Left colon (tissue), 2 donors: ENCODE measurements around the gene GIGYF2. TPM values are rescaled to one million over a fixed set of nuclear protein-coding genes. Genes with fewer than 3 reads are reported as not detected.
"Not testable (repeated sequence)": the region's sequence is repeated elsewhere in the genome, so short reads cannot be mapped to it uniquely, and the experiment has no call there.

Experiments
- ATAC-seq: fragments of 200-7000 bp; cut with Tn5 transposase; one replicate; pipeline ENCODE4 v1.9.1; 2020; ENCODE audit warnings: mild to moderate bottlenecking, moderate library complexity
- DNase-seq, 2 donors: peaks; one replicate each; pipeline ENCODE4 v3.0.0-alpha.2; 2020
- intact Hi-C, 2 donors: fragments of 100-400 bp; cut with DNase I in 1 of 2; cut with micrococcal nuclease in 1 of 2; formaldehyde crosslinking; loops; one replicate each; pipeline versions ENCODE4 v1.11.2 to v1.14.0; 2022; cut with DNase I, micrococcal nuclease
- total RNA-seq, 2 donors: library from RNA; stranded (reverse); fragmentation: NEBNext Ultra II Directional; extraction: Animal tissue kit (Norgen Biotek cat#: 25700); gene quantifications; one replicate each; pipeline ENCODE4 v1.2.1, GENCODE V29; 2021
- donor health status: DM: no; HTN: no; CAD: no.
- donor health status: DM: yes; HTN: yes; CAD: no.

Gene GIGYF2
- total RNA-seq, 2 donors from 2014 or later, result 55.4 to 66.3 TPM

DNA sequence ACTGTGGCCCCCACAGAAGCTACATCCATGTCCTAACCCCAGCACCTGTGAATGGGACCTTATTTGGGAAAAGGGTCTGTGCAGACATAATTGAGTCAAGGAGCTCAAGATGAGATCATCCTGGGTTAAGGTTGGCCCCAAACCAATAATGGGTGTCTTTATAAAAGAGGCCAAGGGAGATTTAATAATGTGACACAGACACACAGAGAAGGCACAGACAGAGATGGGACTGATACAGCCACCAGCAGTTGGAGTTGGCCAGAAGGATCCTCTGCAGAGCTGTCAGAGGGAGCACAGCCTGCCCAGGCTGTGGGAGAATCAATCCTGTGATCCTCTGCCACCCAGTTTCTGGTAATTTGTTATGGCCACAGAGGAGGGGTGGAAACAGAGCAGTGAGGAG is 199.0 kb downstream of the GIGYF2 start:
- DNase-seq, result no peak
- ATAC-seq, result no peak
- intact Hi-C loops, result no loop called here

DNA sequence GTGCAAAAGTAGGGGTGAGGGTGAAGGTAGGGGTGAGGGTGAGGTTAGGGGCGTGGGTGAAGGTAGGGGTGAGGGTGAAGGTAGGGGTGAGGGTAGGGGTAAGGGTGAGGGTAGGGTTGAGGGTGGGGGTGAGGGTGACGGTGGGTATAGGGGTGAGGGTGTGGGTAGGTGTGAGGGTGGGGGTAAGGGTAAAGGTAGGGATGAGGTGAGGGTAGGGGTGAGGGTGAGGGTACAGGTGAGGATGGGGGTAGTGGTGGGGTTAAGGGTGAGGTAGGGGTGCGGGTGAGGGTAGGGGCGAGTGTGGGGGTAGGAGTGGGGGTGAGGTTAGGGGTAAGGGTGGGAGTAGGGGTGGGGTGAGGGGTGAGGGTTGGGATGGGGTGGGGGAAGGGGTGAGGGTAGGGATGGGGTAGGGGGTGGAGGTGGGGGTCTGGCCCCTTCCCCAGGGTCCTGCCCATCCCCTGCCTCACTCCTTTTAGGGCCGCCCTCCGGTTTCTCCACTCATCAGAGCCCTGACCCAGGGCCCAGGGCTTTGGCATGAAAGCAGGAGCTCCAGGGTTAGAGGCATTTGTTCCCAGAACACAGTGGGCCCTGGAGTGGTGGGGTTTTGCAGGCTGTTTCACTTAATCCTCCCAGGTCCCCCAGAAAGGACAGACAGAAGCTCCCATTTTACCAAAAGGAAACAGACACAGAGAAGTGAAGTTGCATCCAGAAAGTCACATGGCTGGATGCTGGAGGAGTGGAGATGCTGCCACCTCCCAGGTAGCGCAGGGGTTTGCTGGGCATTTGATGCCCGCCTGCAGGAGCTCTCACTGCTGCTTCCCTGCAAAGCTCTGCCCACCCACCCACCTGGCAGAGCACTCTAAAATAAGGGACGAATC is 199.8 kb downstream of the GIGYF2 start:
- intact Hi-C loops, result no loop called here
- ATAC-seq (no peak), DNase-seq (no peak)

DNA sequence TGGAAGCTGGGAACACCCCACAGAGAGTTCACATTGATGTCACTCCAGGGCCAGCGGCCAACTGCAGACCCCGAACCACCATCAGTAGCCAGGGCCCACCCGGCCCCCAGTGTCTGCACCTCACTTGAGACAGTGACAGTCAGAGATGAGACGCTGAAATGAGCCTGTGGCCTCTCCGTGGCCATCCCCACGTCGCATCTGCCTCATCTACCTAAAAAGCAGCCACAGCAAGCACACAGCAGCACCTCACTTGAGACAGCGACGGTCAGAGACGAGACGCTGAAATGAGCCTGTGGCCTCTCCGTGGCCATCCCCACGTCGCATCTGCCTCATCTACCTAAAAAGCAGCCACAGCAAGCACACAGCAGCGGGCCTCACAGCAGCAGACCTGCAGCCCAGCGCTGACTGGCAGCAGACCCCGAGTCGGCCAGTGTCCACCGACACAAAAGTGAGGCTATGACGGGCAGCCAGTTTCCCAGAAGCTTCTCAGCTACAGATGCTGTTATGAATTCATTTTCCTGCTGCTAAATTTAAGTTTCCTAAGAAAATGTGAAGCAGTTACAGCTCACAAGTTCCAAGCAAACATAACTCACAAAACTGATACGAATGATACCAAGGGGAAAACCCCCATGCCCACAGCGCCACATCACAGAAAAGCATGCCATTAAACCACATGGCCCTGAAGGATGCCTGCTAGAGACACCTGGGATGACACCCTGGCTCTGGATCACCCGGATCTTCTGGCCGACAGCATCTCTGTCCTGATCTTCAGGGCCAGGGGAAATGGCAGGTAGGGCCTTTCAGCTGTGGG is 200.7 kb downstream of the GIGYF2 start:
- DNase-seq, result no peak
- intact Hi-C loops, result no loop called here

DNA sequence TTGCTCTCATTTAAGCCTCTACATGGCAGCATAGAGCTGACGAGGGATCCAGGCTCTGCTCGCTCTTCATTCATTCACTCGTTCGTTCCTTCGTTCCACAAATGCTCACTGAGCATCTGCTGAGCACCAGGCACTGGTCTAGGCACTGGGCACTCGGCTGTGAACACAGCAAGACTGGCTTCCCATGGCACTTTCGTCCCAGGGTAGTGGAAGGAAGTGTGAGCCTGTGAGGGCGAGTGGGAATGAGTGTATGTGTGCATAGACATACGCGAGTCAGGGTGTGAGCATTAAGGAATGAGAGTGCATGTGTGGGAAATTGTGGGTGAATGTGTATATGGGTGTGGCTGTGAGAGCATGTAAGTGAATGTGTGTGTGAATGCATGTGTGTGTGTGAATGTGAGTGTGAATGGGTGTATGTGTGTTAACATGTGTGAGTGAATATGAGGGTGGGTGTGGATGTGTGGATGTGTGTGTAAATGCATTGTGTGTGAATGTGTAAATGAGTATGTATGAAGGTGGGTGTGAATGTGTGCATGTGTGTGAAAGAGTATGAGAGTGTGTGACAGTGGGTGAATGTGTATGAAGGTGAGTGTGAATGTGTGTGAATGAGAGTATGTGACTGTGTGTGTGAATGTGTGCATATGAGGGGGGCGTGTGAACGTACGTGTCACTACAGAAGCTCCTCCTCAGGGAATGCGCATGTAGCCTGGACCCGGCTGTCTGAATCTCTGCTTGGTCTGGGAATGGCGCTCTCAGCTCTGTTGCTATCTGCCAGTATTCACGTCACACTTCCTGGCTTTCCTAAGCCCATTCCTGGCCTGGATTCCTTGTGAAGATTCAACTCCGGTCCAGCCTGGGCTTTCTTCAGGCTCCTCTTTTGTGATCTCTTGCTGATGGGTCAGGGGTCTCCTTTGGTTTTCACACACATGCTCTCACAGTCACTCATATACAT is 201.7 kb downstream of the GIGYF2 start:
- ATAC-seq (no peak), DNase-seq (no peak)
- intact Hi-C loops, result no loop called here

More for the DNA sequence above, 200.7 kb downstream of the GIGYF2 start:
- no peak for ATAC-seq

DNA sequence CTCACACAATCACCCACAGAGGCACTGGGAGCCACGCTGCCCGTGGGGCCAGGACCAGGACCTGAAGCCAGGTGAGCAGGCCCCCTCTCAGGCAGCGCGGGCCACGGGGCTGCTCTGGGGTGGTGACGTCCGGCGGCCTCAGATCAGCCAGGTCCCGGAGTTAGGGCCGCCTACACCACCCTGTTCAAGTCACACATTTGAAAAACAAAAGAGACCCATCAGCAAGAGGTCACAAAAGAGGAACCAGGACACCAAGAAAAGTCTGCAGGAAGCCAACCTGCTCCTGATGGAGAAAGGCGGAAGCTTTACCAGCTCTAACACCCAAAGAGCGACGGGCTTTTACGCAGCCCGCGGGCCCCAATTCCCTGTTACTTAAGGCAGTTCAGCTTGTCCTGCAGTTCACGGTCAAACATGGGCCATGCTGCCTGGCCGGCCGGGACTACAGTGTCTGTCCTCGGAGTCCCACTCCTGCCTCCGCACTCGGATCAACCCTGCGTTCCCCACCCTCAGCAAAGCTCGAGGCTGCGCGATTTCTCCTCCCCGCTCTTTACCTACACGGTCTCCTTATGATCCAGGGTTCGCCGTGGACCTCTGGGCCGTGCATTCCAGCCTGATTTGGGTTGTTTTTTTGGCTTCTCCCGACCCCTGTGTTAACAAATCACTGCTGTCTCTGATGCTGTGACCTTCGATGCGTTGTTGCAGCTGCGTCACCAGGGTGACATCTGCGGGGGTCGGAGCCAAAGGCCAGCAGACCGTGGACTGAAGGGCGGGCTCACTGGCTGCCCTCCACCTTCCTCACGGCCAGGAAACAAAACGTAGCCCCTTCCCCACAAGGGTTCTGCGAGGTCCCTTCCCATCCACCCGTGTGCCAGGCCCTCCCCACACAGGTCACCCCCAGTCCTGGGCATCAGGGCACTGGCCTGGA is 203.9 kb downstream of the GIGYF2 start:
- ATAC-seq (no peak), DNase-seq (no peak)
- intact Hi-C loops, result no loop called here

DNA sequence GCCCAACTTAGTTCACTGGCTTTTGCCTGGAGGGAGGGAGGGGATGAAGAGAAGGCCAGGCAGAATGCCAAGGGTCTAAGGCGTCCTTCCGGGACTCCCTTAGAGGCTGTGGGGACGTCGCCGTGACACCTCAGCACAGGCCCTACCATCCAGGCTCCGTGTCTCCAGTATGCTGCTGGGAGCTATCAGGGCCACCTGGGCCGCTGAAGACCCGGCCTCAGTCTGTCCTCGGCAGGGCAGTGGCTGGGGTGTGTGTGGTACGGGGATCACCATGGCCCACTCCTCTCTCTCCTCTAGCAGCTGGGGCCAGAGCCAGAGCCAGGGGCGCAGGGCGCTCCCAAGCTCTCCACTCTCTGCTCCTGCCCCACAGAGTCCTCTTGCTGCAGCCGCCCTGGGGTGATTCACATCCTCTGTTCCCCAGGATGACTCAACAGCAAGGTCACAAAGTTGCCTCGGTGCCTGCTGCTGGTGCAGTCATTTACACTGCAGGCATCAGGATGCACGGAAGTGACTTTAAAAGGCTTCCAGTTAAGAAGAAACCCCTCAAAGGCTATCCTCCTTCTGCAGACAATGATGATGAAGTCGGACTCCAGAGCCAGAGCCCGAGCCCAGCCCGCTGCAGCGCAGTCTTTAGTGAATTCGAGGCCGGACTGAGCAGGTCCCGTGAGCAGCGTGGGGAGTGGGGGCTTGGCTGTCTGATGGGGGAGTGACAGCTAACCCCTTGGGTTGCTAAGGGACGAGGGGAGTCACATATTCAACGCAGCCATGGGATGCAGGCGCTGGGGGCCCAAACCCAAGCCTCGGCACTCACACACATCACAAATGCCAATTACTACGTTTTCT is 204.8 kb downstream of the GIGYF2 start:
- ATAC-seq, result no peak
- intact Hi-C loops, result no loop called here

DNA sequence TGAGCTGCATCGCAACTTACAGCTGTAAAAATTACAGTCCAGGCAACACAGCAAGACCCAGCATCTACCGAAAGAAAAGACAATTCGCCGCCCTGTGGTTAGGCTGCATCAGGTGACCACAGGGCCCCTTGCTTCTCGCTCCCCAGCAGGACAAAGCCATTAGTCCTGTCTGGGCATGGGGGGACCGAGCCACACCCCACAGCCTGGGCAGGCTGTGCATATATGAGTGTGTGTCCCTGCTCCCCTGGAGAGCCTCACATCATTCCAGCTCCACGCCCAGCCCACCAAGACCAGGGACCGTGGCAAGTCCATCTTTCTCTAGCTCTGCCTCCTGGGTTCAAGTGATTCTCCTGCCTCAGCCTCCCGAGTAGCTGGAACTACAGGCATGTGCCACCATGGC is 206.9 kb downstream of the GIGYF2 start:
- DNase-seq (no peak), ATAC-seq (no peak)
- intact Hi-C loops, result no loop called here

More for the DNA sequence above, 204.8 kb downstream of the GIGYF2 start:
- DNase-seq, result no peak

DNA sequence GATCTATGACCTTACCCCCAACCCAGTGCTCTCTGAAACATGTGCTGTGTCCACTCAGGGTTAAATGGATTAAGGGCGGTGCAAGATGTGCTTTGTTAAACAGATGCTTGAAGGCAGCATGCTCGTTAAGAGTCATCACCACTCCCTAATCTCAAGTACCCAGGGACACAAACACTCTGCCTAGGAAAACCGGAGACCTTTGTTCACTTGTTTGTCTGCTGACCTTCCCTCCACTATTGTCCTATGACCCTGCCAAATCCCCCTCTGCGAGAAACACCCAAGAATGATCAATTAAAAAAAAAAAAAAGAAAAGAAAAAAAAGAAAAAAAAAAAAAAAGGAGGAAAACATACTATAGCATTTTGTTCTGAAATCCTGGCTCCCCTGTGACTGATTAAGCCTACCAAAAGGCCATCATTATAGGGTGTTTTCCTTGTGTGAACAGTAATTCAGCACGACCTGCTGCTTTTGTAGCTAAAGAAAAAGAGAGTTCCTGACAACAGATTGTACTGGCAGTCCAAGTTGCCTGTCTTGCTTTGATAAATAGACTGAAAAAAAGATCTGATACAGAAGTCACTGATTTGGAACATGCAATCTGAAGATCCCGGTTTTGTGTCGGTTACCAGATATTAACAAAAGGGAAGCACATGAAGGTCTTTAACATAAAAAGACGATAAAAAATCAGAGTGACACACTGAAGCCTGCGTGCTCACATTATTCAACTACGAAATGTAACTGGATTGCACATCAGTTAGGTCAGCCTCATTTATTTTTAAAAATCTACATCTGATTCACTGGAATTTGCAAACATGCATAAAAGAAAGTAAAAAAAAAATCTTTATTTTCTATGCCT is 210.0 kb downstream of the GIGYF2 start:
- ATAC-seq, intact Hi-C loops, DNase-seq: not testable (repeated sequence)

DNA sequence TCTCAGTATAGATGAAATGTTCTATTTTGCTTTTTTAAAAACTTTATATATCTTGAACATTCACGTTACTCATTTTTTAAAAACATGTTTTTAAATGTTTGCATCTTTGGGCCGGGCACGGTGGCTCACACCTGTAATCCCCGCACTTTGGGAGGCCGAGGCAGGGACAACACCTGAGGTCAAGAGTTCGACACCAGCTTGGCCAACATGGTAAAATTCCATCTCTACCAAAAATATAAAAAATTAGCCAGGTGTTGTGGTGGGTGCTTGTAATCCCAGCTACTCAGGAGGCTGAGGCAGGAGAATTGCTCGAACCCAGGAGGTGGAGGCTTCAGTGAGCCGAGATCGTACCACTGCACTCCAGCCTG is 210.6 kb downstream of the GIGYF2 start:
- DNase-seq, ATAC-seq, intact Hi-C loops: not testable (repeated sequence)

DNA sequence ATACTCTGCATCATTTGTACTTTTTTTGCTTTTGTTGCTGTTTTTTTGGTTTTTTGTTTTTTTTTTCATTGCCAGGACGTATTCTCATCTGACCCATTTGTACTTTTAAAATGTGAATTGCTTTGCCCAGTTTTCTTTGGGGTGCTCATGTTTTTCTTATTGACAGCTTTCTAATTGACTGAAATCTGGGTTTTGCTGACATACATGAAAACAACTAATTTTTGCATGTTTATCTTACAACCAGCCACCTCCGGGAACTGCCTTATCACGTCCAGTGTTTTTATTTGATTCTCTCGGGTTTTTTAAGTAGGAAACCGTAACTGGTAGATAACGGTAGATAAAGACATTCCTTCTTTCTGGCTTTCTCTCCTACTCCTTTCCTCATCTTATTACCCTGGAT is 211.6 kb downstream of the GIGYF2 start:
- ATAC-seq, result no peak
- intact Hi-C loops, result no loop called here

More for the DNA sequence above, 211.6 kb downstream of the GIGYF2 start:
- no peak for DNase-seq

Other genes starting within 250 kb of the GIGYF2 start
- gene ALPI, start 241.2 kb upstream of the GIGYF2 start, total RNA-seq, result 10 to 100 TPM; 15.9 to 21.1 TPM
- gene ECEL1, start 209.5 kb upstream of the GIGYF2 start, total RNA-seq, result not detected
- not detected for gene PRSS56, start 176.9 kb upstream of the GIGYF2 start, total RNA-seq
- gene CHRND, start 171.2 kb upstream of the GIGYF2 start, total RNA-seq, result not detected
- gene CHRNG, start 157.6 kb upstream of the GIGYF2 start, total RNA-seq, result not detected
- 1 to 10 TPM; 4.4 to 4.5 TPM for gene TIGD1, start 146.8 kb upstream of the GIGYF2 start, total RNA-seq
- 100 to 1,000 TPM in 1 of 2 donors, 10 to 100 TPM in 1; 83.2 to 104 TPM for gene EIF4E2, start 146.6 kb upstream of the GIGYF2 start, total RNA-seq
- gene EFHD1, start 63.7 kb upstream of the GIGYF2 start, total RNA-seq, result 1 to 10 TPM; 2.7 TPM
- gene KCNJ13, start 79.2 kb downstream of the GIGYF2 start, total RNA-seq, result not detected
- 10 to 100 TPM; 35.0 to 38.2 TPM for gene SNORC, start 172.9 kb downstream of the GIGYF2 start, total RNA-seq